ENCODE measurements around the gene SP140L. TPM values are rescaled to one million over a fixed set of nuclear protein-coding genes. Genes with fewer than 3 reads are reported as not detected.

SP140L gene
- total and polyA plus RNA-seq, 10 of the 15 experiments (the other 5 are each of a cell fraction or from before 2014, with no cell fraction given) = 4.7 to 28.6 (median 15.0) TPM

DNA sequence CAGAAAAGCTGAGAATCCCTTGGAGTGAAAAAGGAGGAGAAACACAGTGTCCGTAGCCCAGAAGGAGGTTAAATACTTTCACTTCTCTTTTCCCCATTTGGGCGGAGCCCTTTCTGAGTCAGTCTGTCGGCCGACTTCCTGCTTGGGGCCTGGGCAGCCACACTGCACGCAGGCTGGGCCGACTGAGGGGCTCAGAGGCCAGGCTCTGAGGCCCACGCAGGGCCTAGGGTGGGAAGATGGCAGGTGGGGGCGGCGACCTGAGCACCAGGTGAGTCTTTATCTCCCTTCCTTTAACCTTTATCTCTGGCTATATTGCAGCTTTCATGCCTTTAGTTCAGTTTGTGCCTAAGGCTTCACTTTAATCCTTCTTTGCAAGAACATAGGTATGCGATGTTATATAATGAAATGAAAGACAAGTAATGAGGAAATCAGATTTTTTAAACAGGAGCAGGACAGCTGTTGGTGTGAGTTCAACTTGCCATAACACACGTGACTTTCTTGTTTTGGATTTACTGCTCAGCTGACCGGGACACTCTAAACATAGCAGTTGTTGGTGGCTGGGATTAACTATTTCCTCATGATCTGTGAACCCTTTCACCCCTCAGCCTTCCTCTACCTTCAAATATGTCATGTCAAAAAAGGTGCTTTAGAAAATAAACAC is 89.2 kb downstream of the SP140L start, which contains the start of gene SP100 (continued):
- TF ChIP-seq ZNF207 (IDR thresholded peaks at IDR 0.05; ENCODE audit: borderline replicate concordance) = peak; percentile 27; the same call in 1 of the 2 replicates
- TF ChIP-seq ESRRA (IDR thresholded peaks at IDR 0.05; ENCODE audit: low read length) = no peak
- TF ChIP-seq JUNB (IDR thresholded peaks at IDR 0.05) = peak; percentile 27; the same call in 1 of the 2 replicates
- TF ChIP-seq, protein P1, sequence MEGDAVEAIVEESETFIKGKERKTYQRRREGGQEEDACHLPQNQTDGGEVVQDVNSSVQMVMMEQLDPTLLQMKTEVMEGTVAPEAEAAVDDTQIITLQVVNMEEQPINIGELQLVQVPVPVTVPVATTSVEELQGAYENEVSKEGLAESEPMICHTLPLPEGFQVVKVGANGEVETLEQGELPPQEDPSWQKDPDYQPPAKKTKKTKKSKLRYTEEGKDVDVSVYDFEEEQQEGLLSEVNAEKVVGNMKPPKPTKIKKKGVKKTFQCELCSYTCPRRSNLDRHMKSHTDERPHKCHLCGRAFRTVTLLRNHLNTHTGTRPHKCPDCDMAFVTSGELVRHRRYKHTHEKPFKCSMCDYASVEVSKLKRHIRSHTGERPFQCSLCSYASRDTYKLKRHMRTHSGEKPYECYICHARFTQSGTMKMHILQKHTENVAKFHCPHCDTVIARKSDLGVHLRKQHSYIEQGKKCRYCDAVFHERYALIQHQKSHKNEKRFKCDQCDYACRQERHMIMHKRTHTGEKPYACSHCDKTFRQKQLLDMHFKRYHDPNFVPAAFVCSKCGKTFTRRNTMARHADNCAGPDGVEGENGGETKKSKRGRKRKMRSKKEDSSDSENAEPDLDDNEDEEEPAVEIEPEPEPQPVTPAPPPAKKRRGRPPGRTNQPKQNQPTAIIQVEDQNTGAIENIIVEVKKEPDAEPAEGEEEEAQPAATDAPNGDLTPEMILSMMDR (IDR thresholded peaks at IDR 0.05 in 2 of 3, conservative IDR thresholded peaks at IDR 0.05 in 1 of 3; ENCODE audit: control insufficient read depth in 2 of 3, extremely low read depth in 1 of 3, insufficient read depth in 1 of 3, low read depth in 3 of 3, low read length in 3 of 3) = no peak
- peak; percentile 26 for TF ChIP-seq SMAD1 (IDR thresholded peaks at IDR 0.05; ENCODE audit: low read depth, partially characterized antibody)
- TF ChIP-seq WRNIP1 (IDR thresholded peaks at IDR 0.05; ENCODE audit: borderline replicate concordance, low read depth, low read length) = no peak
- TF ChIP-seq, protein P2, sequence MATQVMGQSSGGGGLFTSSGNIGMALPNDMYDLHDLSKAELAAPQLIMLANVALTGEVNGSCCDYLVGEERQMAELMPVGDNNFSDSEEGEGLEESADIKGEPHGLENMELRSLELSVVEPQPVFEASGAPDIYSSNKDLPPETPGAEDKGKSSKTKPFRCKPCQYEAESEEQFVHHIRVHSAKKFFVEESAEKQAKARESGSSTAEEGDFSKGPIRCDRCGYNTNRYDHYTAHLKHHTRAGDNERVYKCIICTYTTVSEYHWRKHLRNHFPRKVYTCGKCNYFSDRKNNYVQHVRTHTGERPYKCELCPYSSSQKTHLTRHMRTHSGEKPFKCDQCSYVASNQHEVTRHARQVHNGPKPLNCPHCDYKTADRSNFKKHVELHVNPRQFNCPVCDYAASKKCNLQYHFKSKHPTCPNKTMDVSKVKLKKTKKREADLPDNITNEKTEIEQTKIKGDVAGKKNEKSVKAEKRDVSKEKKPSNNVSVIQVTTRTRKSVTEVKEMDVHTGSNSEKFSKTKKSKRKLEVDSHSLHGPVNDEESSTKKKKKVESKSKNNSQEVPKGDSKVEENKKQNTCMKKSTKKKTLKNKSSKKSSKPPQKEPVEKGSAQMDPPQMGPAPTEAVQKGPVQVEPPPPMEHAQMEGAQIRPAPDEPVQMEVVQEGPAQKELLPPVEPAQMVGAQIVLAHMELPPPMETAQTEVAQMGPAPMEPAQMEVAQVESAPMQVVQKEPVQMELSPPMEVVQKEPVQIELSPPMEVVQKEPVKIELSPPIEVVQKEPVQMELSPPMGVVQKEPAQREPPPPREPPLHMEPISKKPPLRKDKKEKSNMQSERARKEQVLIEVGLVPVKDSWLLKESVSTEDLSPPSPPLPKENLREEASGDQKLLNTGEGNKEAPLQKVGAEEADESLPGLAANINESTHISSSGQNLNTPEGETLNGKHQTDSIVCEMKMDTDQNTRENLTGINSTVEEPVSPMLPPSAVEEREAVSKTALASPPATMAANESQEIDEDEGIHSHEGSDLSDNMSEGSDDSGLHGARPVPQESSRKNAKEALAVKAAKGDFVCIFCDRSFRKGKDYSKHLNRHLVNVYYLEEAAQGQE (IDR thresholded peaks at IDR 0.05; ENCODE audit: low read depth, low read length) = no peak
- TF ChIP-seq POLR2AphosphoS2 (IDR thresholded peaks at IDR 0.05; ENCODE audit: low read depth, low read length) = peak; percentile 90
- TF ChIP-seq EGR1 (IDR thresholded peaks at IDR 0.05; ENCODE audit: borderline replicate concordance in 1 of 2, low read depth in 2 of 2, low read length in 2 of 2) = peak in 1 of 2 experiments; percentile 61; a peak in 2 of 3 replicates
- no peak for TF ChIP-seq KLF5 (IDR thresholded peaks at IDR 0.05; ENCODE audit: partially characterized antibody)
- TF ChIP-seq, protein P3, sequence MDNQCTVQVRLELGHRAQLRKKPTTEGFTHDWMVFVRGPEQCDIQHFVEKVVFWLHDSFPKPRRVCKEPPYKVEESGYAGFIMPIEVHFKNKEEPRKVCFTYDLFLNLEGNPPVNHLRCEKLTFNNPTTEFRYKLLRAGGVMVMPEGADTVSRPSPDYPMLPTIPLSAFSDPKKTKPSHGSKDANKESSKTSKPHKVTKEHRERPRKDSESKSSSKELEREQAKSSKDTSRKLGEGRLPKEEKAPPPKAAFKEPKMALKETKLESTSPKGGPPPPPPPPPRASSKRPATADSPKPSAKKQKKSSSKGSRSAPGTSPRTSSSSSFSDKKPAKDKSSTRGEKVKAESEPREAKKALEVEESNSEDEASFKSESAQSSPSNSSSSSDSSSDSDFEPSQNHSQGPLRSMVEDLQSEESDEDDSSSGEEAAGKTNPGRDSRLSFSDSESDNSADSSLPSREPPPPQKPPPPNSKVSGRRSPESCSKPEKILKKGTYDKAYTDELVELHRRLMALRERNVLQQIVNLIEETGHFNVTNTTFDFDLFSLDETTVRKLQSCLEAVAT (IDR thresholded peaks at IDR 0.05) = peak; percentile 80; the same call in 1 of the 2 replicates
- no peak; the same call in 1 of the 2 replicates for TF ChIP-seq MXI1 (IDR thresholded peaks at IDR 0.05; ENCODE audit: low read depth, low read length)
- TF ChIP-seq, protein P4, sequence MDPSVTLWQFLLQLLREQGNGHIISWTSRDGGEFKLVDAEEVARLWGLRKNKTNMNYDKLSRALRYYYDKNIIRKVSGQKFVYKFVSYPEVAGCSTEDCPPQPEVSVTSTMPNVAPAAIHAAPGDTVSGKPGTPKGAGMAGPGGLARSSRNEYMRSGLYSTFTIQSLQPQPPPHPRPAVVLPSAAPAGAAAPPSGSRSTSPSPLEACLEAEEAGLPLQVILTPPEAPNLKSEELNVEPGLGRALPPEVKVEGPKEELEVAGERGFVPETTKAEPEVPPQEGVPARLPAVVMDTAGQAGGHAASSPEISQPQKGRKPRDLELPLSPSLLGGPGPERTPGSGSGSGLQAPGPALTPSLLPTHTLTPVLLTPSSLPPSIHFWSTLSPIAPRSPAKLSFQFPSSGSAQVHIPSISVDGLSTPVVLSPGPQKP (IDR thresholded peaks at IDR 0.05; ENCODE audit: low read depth, low read length) = 0 out of 2 replicates have a peak, but pooled peaks have one; percentile 14
- TF ChIP-seq CBFB (IDR thresholded peaks at IDR 0.05; ENCODE audit: low read depth) = peak; percentile 81; the same call in 1 of the 2 replicates
- TF ChIP-seq, protein P5, sequence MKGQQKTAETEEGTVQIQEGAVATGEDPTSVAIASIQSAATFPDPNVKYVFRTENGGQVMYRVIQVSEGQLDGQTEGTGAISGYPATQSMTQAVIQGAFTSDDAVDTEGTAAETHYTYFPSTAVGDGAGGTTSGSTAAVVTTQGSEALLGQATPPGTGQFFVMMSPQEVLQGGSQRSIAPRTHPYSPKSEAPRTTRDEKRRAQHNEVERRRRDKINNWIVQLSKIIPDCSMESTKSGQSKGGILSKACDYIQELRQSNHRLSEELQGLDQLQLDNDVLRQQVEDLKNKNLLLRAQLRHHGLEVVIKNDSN (IDR thresholded peaks at IDR 0.05; ENCODE audit: borderline replicate concordance, extremely low read length, insufficient read depth, low read depth, low read length) = peak; percentile 34
- TF ChIP-seq SMARCA5 (IDR thresholded peaks at IDR 0.05) = peak; percentile 10; the same call in 1 of the 2 replicates
- peak; percentile 66 for TF ChIP-seq NFIC (IDR thresholded peaks at IDR 0.05; ENCODE audit: low read depth, low read length)
- TF ChIP-seq CHD1 (IDR thresholded peaks at IDR 0.05; ENCODE audit: low read depth, low read length) = no peak
- TF ChIP-seq BCL11A (IDR thresholded peaks at IDR 0.05; ENCODE audit: low read depth, low read length) = peak; percentile 43; the same call in 1 of the 2 replicates
- TF ChIP-seq, protein P6, sequence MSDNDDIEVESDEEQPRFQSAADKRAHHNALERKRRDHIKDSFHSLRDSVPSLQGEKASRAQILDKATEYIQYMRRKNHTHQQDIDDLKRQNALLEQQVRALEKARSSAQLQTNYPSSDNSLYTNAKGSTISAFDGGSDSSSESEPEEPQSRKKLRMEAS (IDR thresholded peaks at IDR 0.05; ENCODE audit: low read depth, low read length) = peak; percentile 56; the same call in 1 of the 2 replicates

Measured in GM12878 (cell line).